Measurements from ENCODE around the gene UCP2.

Gene UCP2

GRCh38 chr11:74010306-74011300 is 28.0 kb upstream of the UCP2 start:
- DNase-seq (ENCODE audit: low spot score) = no peak

GRCh38 chr11:74009675-74010305 is 27.1 kb upstream of the UCP2 start:
- no peak for DNase-seq (ENCODE audit: low spot score)

- DNase-seq (ENCODE audit: low spot score) = no peak
Observed at GRCh38 chr11:74009230-74009547, 26.5 kb upstream of the UCP2 start.

GRCh38 chr11:74008373-74009229 is 26.0 kb upstream of the UCP2 start, which contains the start of gene UCP3:
Gene UCP3, minus strand, starts transcription at chr11:74009085. Its CDS starts 2,043 bp downstream, at chr11:74007042.
- DNase-seq (ENCODE audit: low spot score) = no peak

GRCh38 chr11:74007691-74008372 is 25.2 kb upstream of the UCP2 start:
- no peak for DNase-seq (ENCODE audit: low spot score)

- DNase-seq (ENCODE audit: low spot score) = no peak
Observed at GRCh38 chr11:74006743-74007304, 24.2 kb upstream of the UCP2 start.

GRCh38 chr11:74005721-74006517 is 23.3 kb upstream of the UCP2 start:
- DNase-seq (ENCODE audit: low spot score) = no peak

- DNase-seq (ENCODE audit: low spot score) = no peak
Observed at GRCh38 chr11:74004759-74005615, 22.3 kb upstream of the UCP2 start.

- DNase-seq (ENCODE audit: low spot score) = no peak
Observed at GRCh38 chr11:74004046-74004695, 21.5 kb upstream of the UCP2 start.

GRCh38 chr11:74002832-74003231 is 20.2 kb upstream of the UCP2 start:
- DNase-seq (ENCODE audit: low spot score) = no peak

GRCh38 chr11:74001822-74002286 is 19.2 kb upstream of the UCP2 start:
- DNase-seq (ENCODE audit: low spot score) = no peak

GRCh38 chr11:74000307-74001133 is 17.9 kb upstream of the UCP2 start:
- DNase-seq (ENCODE audit: low spot score) = no peak

- peak; percentile 74 for DNase-seq (ENCODE audit: low spot score)
Observed at GRCh38 chr11:73999581-74000306, 17.1 kb upstream of the UCP2 start.

- DNase-seq (ENCODE audit: low spot score) = no peak
Observed at GRCh38 chr11:73998846-73999575, 16.4 kb upstream of the UCP2 start.

GRCh38 chr11:73997120-73997770 is 14.6 kb upstream of the UCP2 start:
- no peak for DNase-seq (ENCODE audit: low spot score)

GRCh38 chr11:73996161-73996747 is 13.6 kb upstream of the UCP2 start:
- no peak for DNase-seq (ENCODE audit: low spot score)

Data from kidney tubule cell (primary cell).